Ishikawa (cell line): Measurements from ENCODE around the gene ITGA8.

Experiments used
- CEBPB ChIP-seq: IDR thresholded peaks from 2 replicates; pipeline ENCODE4 v1.6.1; 2012
- EGR1 ChIP-seq: IDR thresholded peaks from 2 replicates; pipeline ENCODE4 v1.6.1; 2012
- EP300 ChIP-seq: IDR thresholded peaks from 2 replicates; pipeline ENCODE4 v1.6.1; 2012; ENCODE audit warnings: borderline replicate concordance
- FOXM1 ChIP-seq: IDR thresholded peaks from 2 replicates; pipeline ENCODE4 v1.6.1; 2012; ENCODE audit warnings: low read depth, borderline replicate concordance
- RAD21 ChIP-seq: IDR thresholded peaks from 2 replicates; pipeline ENCODE4 v1.6.1; 2012; ENCODE audit warnings: low read depth
- REST ChIP-seq: IDR thresholded peaks from 2 replicates; pipeline ENCODE4 v1.6.1; 2012; ENCODE audit warnings: low read depth, mild to moderate bottlenecking
- TAF1 ChIP-seq: IDR thresholded peaks from 2 replicates; pipeline ENCODE4 v1.6.1; 2012; ENCODE audit warnings: low read depth, mild to moderate bottlenecking
- TEAD4 ChIP-seq: IDR thresholded peaks from 2 replicates; pipeline ENCODE4 v1.6.1; 2012
- YY1 ChIP-seq: IDR thresholded peaks from 2 replicates; pipeline ENCODE4 v1.6.1; 2012; ENCODE audit warnings: low read depth
- TF ChIP-seq, protein P1 (sequence below): IDR thresholded peaks from 2 replicates; pipeline ENCODE4 v1.6.1; 2012

DNA sequence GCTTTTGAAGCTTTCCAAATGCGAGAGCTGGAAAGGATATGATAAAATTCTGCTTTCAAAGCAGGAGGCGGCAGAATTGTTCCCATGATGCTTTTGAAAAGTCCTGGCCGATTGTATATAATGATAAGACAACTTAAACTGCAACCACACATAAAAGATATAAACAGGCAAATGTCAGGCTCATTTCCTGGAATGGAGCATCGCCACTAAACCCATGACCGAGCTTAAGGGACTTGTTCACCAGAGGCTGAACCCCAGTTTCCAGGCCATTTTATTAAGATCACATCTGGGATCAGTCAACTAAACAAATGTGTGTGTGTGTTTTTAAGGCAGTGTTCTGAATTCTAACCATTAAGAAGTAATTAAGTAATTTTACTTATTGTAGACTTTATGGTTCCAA, 131.6 kb downstream of the ITGA8 start:
- TF ChIP-seq EP300 (no peak), REST (no peak), TAF1 (no peak), YY1 (no peak), EGR1 (no peak), RAD21 (no peak), TEAD4 (no peak), CEBPB (no peak), FOXM1 (no peak)
- TF ChIP-seq, protein P1, sequence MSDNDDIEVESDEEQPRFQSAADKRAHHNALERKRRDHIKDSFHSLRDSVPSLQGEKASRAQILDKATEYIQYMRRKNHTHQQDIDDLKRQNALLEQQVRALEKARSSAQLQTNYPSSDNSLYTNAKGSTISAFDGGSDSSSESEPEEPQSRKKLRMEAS: no peak
